Measurements from ENCODE around the gene SLIT3.

Gene SLIT3

GRCh38 chr5:168784454-168784853 is 516.5 kb downstream of the SLIT3 start (continued):
- TF ChIP-seq, protein P1, sequence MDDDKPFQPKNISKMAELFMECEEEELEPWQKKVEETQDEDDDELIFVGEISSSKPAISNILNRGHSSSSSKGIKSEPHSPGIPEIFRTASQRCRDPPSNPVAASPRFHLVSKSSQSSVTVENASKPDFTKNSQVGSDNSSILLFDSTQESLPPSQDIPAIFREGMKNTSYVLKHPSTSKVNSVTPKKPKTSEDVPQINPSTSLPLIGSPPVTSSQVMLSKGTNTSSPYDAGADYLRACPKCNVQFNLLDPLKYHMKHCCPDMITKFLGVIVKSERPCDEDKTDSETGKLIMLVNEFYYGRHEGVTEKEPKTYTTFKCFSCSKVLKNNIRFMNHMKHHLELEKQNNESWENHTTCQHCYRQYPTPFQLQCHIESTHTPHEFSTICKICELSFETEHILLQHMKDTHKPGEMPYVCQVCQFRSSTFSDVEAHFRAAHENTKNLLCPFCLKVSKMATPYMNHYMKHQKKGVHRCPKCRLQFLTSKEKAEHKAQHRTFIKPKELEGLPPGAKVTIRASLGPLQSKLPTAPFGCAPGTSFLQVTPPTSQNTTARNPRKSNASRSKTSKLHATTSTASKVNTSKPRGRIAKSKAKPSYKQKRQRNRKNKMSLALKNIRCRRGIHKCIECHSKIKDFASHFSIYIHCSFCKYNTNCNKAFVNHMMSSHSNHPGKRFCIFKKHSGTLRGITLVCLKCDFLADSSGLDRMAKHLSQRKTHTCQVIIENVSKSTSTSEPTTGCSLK (tag by site-specific recombination; IDR thresholded peaks at IDR 0.05) = no peak
- no peak for TF ChIP-seq ZNF394 (tag by site-specific recombination; IDR thresholded peaks at IDR 0.05; ENCODE audit: borderline replicate concordance)
- TF ChIP-seq ZNF560 (tag by site-specific recombination; IDR thresholded peaks at IDR 0.05; ENCODE audit: borderline replicate concordance) = no peak
- TF ChIP-seq ZNF350 (tag by site-specific recombination; IDR thresholded peaks at IDR 0.05) = no peak

GRCh38 chr5:168781941-168782571 is 518.9 kb downstream of the SLIT3 start:
- TF ChIP-seq WT1 (tag by site-specific recombination; IDR thresholded peaks at IDR 0.05) = peak; percentile 44; the same call in 1 of the 2 replicates
- 0 out of 2 replicates have a peak, but pooled peaks have one; percentile 26 for TF ChIP-seq ZIC2 (tag by site-specific recombination; IDR thresholded peaks at IDR 0.05)
- TF ChIP-seq SP7 (tag by site-specific recombination; IDR thresholded peaks at IDR 0.05) = no peak
- 0 out of 2 replicates have a peak, but pooled peaks have one; percentile 21 for TF ChIP-seq ZNF664 (tag by site-specific recombination; IDR thresholded peaks at IDR 0.05)
- no peaks in the 10 kb centered on the region for H3K4me1 ChIP-seq (ENCODE audit: control insufficient read depth, insufficient read depth, low read length)
- no peaks in the 10 kb centered on the region for H3K36me3 ChIP-seq (ENCODE audit: control insufficient read depth in 2 of 2, insufficient read depth in 1 of 2, low read length in 2 of 2)
- H3K4me3 ChIP-seq (ENCODE audit: low read depth, low read length) = no peak overlapping the region
- ChIA-PET POLR2A (interaction anchor here (0.6 kb wide), 1 partner anchor 116 kb away, joined by 4 read pairs; no protein-coding TSS in a partner anchor), CTCF (interaction anchor here (0.9 to 1.7 kb wide), 2 partner anchors 12 to 102 kb away, joined by 3 to 4 read pairs; no protein-coding TSS in a partner anchor)
- no peak overlapping the region for H3K27ac ChIP-seq (ENCODE audit: extremely low read depth, low read depth, low read length)
- H3K9me3 ChIP-seq (ENCODE audit: control insufficient read depth, insufficient read depth, low read depth, low read length) = no peaks in the 10 kb centered on the region

DNA sequence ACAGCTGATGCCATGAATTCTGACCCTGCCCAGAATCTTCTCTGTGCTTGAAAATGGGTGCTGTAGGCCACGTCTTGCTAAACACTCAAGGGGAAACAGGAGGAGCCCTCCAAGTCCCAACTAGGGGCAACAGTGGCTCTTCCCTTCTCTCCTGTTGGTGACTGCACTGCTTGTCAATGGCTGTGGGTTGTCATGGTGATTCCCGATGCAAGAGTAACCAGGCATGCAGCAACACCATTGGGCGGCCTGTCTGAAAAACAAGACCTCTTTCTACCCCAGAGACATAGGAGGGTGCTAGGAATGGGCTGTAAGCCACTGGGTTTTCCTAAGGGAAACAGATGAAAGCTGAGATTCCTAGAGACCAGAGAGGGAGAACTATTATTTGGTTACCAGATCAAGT is 520.1 kb downstream of the SLIT3 start:
- Histone ChIP-seq H3K36me3 (ENCODE audit: control insufficient read depth in 2 of 2, insufficient read depth in 1 of 2, low read length in 2 of 2) (no peaks in the 10 kb centered on the region), H3K27ac (ENCODE audit: extremely low read depth, low read depth, low read length) (no peak overlapping the region), H3K4me1 (ENCODE audit: control insufficient read depth, insufficient read depth, low read length) (no peaks in the 10 kb centered on the region), H3K9me3 (ENCODE audit: control insufficient read depth, insufficient read depth, low read depth, low read length) (no peaks in the 10 kb centered on the region), H3K4me3 (ENCODE audit: low read depth, low read length) (no peak overlapping the region)
- ChIA-PET POLR2A (no interaction called here), CTCF (no interaction called here)
- TF ChIP-seq ZNF645 (tag by site-specific recombination; IDR thresholded peaks at IDR 0.05) = no peak
- TF ChIP-seq ZBTB21 (tag by site-specific recombination; IDR thresholded peaks at IDR 0.05) = no peak
- TF ChIP-seq ZNF138 (tag by site-specific recombination; IDR thresholded peaks at IDR 0.05; ENCODE audit: borderline replicate concordance) = no peak
- no peak for TF ChIP-seq PATZ1 (tag by site-specific recombination; IDR thresholded peaks at IDR 0.05)
- TF ChIP-seq ZNF701 (tag by site-specific recombination; IDR thresholded peaks at IDR 0.05) = no peak
- no peak for TF ChIP-seq ZNF274 (IDR thresholded peaks at IDR 0.05; ENCODE audit: low read length)
- TF ChIP-seq ZNF274 (tag by site-specific recombination; IDR thresholded peaks at IDR 0.05; ENCODE audit: borderline replicate concordance) = no peak
- TF ChIP-seq ZNF488 (tag by site-specific recombination; IDR thresholded peaks at IDR 0.05) = no peak
- TF ChIP-seq RBAK (tag by site-specific recombination; IDR thresholded peaks at IDR 0.05) = no peak
- TF ChIP-seq GLI2 (tag by site-specific recombination; IDR thresholded peaks at IDR 0.05; ENCODE audit: borderline replicate concordance, low read depth) = no peak
- TF ChIP-seq, protein P2, sequence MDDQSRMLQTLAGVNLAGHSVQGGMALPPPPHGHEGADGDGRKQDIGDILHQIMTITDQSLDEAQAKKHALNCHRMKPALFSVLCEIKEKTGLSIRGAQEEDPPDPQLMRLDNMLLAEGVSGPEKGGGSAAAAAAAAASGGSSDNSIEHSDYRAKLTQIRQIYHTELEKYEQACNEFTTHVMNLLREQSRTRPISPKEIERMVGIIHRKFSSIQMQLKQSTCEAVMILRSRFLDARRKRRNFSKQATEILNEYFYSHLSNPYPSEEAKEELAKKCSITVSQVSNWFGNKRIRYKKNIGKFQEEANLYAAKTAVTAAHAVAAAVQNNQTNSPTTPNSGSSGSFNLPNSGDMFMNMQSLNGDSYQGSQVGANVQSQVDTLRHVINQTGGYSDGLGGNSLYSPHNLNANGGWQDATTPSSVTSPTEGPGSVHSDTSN (CRISPR knock-in tag; IDR thresholded peaks at IDR 0.05) = no peak
- TF ChIP-seq ZNF626 (tag by site-specific recombination; IDR thresholded peaks at IDR 0.05) = no peak
- no peak for TF ChIP-seq ZXDB (tag by site-specific recombination; IDR thresholded peaks at IDR 0.05)
- TF ChIP-seq ZNF416 (tag by site-specific recombination; IDR thresholded peaks at IDR 0.05) = no peak
- TF ChIP-seq ZBTB20 (tag by site-specific recombination; IDR thresholded peaks at IDR 0.05) = no peak
- no peak for TF ChIP-seq ZEB2 (tag by site-specific recombination; IDR thresholded peaks at IDR 0.05)
- no peak for TF ChIP-seq ZNF121 (tag by site-specific recombination; IDR thresholded peaks at IDR 0.05)
- TF ChIP-seq ZNF747 (tag by site-specific recombination; IDR thresholded peaks at IDR 0.05) = no peak
- TF ChIP-seq ZNF221 (tag by site-specific recombination; IDR thresholded peaks at IDR 0.05; ENCODE audit: borderline replicate concordance) = no peak
